CD1c-positive myeloid dendritic cell (primary cell): Measurements from ENCODE around the gene KIRREL1.
A peak's percentile ranks its signal among the peaks of the same experiment; 100 is the strongest.

Experiments used
- DNase-seq: peaks from one replicate; pipeline ENCODE4 v3.0.0-alpha.2; 2016; ENCODE audit errors: extremely low spot score

Gene KIRREL1

GRCh38 chr1:158007180-158007579 is 13.7 kb downstream of the KIRREL1 start:
- DNase-seq: no peak

- no peak for DNase-seq
These were observed 14.4 kb downstream of the KIRREL1 start for GRCh38 chr1:158007667-158008386.

GRCh38 chr1:158008630-158009029 is 15.2 kb downstream of the KIRREL1 start:
- no peak for DNase-seq

- DNase-seq: no peak
These were observed 18.3 kb downstream of the KIRREL1 start for GRCh38 chr1:158011714-158012113.

- DNase-seq: no peak
These were observed 20.6 kb downstream of the KIRREL1 start for GRCh38 chr1:158013840-158014730.

- DNase-seq: no peak
These were observed 21.4 kb downstream of the KIRREL1 start for GRCh38 chr1:158014731-158015320.

- DNase-seq: no peak
These were observed 23.3 kb downstream of the KIRREL1 start for GRCh38 chr1:158016651-158017335.

- DNase-seq: no peak
These were observed 24.6 kb downstream of the KIRREL1 start for GRCh38 chr1:158017800-158018595.

- no peak for DNase-seq
These were observed 25.9 kb downstream of the KIRREL1 start for GRCh38 chr1:158019171-158019868.

- DNase-seq: no peak
These were observed 26.9 kb downstream of the KIRREL1 start for GRCh38 chr1:158020259-158020885.

GRCh38 chr1:158020886-158021620 is 27.6 kb downstream of the KIRREL1 start:
- DNase-seq: peak; percentile 32

GRCh38 chr1:158021721-158022120 is 28.3 kb downstream of the KIRREL1 start:
- no peak for DNase-seq

GRCh38 chr1:158022554-158023312 is 29.3 kb downstream of the KIRREL1 start:
- no peak for DNase-seq

- no peak for DNase-seq
These were observed 31.3 kb downstream of the KIRREL1 start for GRCh38 chr1:158024737-158025136.

- DNase-seq: no peak
These were observed 32.3 kb downstream of the KIRREL1 start for GRCh38 chr1:158025576-158026230.

- DNase-seq: no peak
These were observed 33.2 kb downstream of the KIRREL1 start for GRCh38 chr1:158026651-158027050.

- no peak for DNase-seq
These were observed 34.1 kb downstream of the KIRREL1 start for GRCh38 chr1:158027508-158027907.

- DNase-seq: no peak
These were observed 35.5 kb downstream of the KIRREL1 start for GRCh38 chr1:158028969-158029368.
